ENCODE results near the gene LAGE3.

Gene LAGE3

DNA sequence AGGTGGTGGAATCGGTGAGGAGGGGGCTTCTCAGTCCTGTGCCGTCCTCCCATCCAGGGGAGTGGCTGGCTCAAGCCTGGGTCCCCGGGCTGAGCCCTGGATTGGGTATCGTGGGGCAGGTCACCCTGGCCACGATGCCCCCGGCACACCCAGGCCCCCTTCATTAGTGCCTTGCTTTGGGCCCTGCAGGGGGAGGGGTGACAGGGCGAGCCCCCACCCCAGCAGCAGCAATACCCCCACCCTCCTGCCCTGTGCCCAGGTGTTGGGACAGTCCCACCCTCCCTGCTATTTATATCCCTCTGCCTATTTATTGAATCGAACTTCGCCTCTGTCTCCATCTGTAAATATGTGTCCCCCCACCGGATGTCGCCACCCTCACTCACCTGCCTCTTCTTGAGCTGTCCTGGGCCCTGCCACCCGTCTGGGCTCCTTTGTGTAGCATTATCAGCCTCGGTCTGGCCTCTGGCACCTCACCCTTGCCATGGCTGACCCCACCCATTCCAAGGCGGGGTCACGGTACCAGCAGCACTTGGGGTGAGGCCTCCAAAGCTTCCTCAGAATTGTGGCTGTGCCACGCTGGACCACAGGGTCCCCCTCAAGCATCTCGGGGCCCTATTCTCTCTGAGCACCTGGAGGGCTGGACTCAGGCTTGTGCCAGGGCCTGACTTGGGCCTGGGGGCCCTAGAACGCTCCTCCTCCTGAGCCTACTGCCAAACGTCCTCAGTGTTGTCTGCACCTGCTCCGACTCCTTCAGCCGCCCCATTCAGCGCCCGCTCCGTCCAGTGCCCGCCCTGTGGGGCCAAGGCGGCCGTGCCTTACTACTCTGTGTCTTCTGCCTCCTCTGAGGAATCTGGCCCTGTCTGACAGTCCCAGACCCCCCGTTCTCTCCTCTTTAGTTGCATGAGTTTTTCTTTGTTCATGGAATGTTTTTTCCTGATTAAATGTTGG is 6.1 kb downstream of the LAGE3 start:
- H3K4me3 ChIP-seq (ENCODE audit: low read depth, low read length) = no peak overlapping the region
- TF ChIP-seq, protein P1, sequence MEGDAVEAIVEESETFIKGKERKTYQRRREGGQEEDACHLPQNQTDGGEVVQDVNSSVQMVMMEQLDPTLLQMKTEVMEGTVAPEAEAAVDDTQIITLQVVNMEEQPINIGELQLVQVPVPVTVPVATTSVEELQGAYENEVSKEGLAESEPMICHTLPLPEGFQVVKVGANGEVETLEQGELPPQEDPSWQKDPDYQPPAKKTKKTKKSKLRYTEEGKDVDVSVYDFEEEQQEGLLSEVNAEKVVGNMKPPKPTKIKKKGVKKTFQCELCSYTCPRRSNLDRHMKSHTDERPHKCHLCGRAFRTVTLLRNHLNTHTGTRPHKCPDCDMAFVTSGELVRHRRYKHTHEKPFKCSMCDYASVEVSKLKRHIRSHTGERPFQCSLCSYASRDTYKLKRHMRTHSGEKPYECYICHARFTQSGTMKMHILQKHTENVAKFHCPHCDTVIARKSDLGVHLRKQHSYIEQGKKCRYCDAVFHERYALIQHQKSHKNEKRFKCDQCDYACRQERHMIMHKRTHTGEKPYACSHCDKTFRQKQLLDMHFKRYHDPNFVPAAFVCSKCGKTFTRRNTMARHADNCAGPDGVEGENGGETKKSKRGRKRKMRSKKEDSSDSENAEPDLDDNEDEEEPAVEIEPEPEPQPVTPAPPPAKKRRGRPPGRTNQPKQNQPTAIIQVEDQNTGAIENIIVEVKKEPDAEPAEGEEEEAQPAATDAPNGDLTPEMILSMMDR (IDR thresholded peaks at IDR 0.05; ENCODE audit: borderline replicate concordance, insufficient read depth, low read depth, low read length) = no peak

DNA sequence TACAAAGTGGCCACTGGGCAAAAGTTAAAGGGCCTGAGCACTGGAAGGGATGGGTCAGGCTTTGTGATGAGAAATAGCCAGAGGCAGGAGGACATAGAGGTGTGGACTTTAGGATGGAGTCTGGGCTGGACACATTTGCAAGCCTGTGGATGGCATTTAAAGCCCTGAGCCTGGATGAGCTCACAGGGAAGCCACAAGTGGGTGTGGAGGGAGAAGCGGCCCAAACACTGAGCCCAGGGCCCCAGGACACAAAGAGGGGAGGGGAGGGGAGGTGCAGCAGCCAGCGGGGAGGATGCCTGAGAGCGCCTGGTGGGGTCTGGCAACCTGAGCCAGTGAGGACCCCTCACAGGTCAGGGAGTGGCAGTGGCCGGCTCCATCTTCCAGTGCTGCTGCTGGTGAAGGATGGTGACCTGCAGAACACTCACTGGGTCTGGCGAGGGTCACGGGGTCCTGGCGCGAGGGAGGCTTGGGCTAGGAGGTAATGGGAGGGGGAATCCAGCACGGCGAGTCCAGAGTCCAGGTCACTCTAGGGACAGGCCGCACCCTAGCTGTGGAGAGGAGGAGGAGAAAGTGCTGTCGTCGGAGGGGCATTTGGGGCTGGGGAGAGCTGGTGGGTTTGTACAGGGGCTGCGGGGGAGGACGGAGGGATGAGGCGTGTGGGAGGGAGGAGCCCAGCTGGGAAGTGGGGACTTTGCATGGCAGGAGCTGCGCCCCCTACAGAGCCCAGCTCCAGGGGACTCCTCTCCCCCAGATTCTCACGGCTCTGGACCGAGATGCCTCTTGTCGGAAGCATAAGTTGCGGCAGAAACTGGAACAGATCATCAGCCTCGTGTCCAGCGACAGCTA is 7.0 kb downstream of the LAGE3 start:
- TF ChIP-seq, protein P1 (IDR thresholded peaks at IDR 0.05; ENCODE audit: borderline replicate concordance, insufficient read depth, low read depth, low read length) = no peak
- no peak overlapping the region for H3K4me3 ChIP-seq (ENCODE audit: low read depth, low read length)

DNA sequence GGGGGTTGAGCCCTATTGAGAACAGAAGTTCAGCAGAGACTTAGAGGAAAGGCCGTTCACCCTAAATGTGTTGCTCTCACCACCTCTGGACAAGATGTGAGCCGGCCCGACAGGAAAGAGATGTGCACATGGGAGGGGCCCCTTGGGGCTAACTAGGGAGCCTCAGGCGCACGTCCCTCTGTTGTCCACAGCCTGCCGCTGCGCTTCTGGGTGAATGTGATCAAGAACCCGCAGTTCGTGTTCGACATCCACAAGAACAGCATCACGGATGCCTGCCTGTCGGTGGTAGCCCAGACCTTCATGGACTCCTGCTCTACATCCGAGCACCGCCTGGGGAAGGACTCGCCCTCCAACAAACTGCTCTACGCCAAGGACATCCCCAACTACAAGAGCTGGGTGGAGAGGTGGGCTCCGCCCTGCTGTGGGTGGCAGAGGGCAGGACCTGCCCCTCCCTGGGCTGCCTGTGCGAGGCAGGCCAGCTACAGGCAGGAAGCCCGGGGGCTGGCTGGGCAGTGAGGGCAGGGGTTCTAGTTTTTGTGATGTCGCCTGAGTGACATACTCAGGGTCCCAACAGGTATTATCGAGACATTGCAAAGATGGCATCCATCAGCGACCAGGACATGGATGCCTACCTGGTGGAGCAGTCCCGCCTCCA is 8.0 kb downstream of the LAGE3 start:
- H3K4me3 ChIP-seq (ENCODE audit: low read depth, low read length) = no peak overlapping the region
- TF ChIP-seq, protein P1 (IDR thresholded peaks at IDR 0.05; ENCODE audit: borderline replicate concordance, insufficient read depth, low read depth, low read length) = no peak

DNA sequence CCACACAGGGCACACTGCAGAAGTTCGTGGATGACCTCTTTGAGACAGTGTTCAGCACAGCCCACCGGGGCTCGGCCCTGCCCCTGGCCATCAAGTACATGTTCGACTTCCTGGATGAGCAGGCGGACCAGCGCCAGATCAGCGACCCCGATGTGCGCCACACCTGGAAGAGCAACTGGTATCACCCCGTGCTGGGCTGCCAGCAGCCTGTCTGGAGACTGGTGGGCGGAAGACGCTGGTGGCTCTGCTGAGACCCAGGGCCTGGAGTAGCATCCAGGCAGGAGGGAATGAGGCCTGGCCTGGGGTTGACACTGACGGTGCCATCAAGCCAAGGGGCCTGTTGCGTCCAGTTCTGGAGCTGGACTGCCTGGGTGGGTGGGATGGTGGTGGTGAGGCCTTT is 8.6 kb downstream of the LAGE3 start:
- no peak overlapping the region for H3K4me3 ChIP-seq (ENCODE audit: low read depth, low read length)
- TF ChIP-seq, protein P1 (IDR thresholded peaks at IDR 0.05; ENCODE audit: borderline replicate concordance, insufficient read depth, low read depth, low read length) = no peak

DNA sequence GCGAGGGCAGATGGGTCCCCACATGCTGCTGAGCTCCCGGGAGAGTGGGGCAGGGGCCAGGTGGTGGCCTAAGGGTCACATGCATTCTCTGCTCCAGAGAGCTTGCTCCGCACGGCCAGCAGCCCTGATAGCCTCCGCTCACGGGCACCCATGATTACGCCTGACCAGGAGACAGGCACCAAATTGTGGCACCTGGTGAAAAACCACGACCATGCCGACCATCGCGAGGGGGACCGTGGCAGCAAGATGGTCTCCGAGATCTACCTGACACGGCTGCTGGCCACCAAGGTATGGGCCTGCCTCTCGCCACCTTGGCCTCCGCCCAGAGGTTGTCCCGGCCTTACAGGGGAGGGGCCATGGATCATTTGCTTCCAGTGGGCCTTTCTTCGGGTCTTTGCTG is 9.2 kb downstream of the LAGE3 start:
- TF ChIP-seq, protein P1 (IDR thresholded peaks at IDR 0.05; ENCODE audit: borderline replicate concordance, insufficient read depth, low read depth, low read length) = no peak

DNA sequence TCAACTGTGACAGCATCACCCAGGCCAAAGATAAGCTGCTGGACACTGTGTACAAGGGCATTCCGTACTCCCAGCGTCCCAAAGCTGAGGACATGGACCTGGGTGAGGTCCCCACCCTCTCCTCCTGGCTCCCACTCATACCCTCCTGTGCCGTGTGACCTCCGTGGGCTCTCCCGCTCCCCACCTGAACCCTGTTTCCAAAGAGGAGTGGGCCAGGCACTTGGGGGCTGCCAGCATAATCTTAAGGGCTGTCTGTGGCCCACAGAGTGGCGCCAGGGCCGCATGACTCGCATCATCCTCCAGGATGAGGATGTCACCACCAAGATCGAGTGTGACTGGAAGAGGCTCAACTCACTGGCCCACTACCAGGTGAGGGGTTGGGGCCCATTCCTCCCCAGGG is 10.0 kb downstream of the LAGE3 start:
- TF ChIP-seq, protein P1 (IDR thresholded peaks at IDR 0.05; ENCODE audit: borderline replicate concordance, insufficient read depth, low read depth, low read length) = no peak
- H3K4me3 ChIP-seq (ENCODE audit: low read depth, low read length) = no peak overlapping the region

More for the DNA sequence above, 9.2 kb downstream of the LAGE3 start:
- no peak overlapping the region for H3K4me3 ChIP-seq (ENCODE audit: low read depth, low read length)
